Neutrophil (primary cell): Measurements from ENCODE around the gene MYBPC1.

Source experiments
- H3K27ac ChIP-seq: fragments of 200-600 bp; sonication (generic); 2 replicates; pipeline ENCODE4 v1.5.1; 2016; ENCODE audit warnings: mild to moderate bottlenecking, moderate library complexity
- H3K27me3 ChIP-seq: fragments of 200-600 bp; sonication (generic); 2 replicates; pipeline ENCODE4 v1.6.0; 2016; ENCODE audit warnings: mild to moderate bottlenecking
- H3K36me3 ChIP-seq: fragments of 200-600 bp; sonication (generic); 2 replicates; pipeline ENCODE4 v1.5.1; 2017
- H3K4me1 ChIP-seq, 2 experiments: fragments of 200-600 bp in 1 of 2; sonication (generic) in 1 of 2; 1 replicate in 1 of 2; 2 replicates in 1 of 2; pipeline versions ENCODE4 v1.5.1 to v1.6.1; 2013 to 2016; ENCODE audit warnings: low read depth in 1 of 2, low read length in 1 of 2, mild to moderate bottlenecking in 1 of 2, moderate library complexity in 1 of 2; ENCODE audit not compliant: control insufficient read depth in 1 of 2, insufficient read depth in 1 of 2
- H3K4me3 ChIP-seq, 2 experiments: fragments of 200-600 bp in 1 of 2; sonication (generic) in 1 of 2; 1 replicate in 1 of 2; 2 replicates in 1 of 2; pipeline ENCODE4 v1.5.1; 2013 to 2016; ENCODE audit warnings: low read depth in 1 of 2, low read length in 1 of 2, mild to moderate bottlenecking in 1 of 2, moderate library complexity in 1 of 2
- H3K9me3 ChIP-seq: fragments of 200-600 bp; sonication (generic); 2 replicates; pipeline ENCODE4 v1.5.1; 2016
- TF ChIP-seq, protein P1 (sequence below): fragments of 200-600 bp; sonication (generic); IDR thresholded peaks from 2 replicates; pipeline ENCODE4 v1.5.1; 2016; ENCODE audit warnings: antibody characterized with exemption

The MYBPC1 gene

DNA sequence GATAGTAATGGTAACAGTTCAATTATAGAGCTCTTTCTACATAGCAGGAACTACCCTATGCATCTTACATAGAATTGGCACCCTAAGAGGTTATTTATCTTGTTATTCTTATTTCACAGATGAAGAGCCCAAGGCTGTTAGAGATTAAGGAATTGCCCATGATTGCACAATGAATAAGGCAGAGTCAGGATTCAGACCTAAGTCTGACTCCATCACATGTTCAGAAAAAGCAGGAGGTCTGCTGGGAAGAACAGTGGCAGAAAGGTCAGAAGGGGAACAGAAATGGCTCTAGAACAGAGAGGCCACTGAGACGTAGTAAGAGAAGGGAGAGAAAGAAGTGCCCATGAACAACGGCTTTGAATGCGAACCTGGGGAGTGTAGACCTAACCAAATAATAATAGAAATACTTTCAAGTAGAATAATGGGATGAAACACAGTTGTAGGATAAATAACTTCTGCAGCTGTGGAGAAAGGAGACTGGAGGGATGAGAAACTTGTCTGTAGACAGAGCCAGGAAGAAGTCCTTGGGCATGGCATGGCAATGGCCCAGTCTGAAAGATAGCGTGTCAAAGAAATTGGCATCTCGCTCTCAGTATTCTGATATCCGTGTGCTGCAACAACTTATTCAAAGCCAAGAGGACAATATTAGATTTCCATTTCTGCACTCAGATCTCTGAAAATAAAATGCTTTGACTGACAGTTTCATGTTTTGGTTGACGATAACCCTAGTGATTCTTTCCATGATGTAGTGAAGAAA lies 17.6 kb downstream of the MYBPC1 start:
- H3K27me3 ChIP-seq = peaks cover 10% of the 10 kb centered on the region
- TF ChIP-seq, protein P1, sequence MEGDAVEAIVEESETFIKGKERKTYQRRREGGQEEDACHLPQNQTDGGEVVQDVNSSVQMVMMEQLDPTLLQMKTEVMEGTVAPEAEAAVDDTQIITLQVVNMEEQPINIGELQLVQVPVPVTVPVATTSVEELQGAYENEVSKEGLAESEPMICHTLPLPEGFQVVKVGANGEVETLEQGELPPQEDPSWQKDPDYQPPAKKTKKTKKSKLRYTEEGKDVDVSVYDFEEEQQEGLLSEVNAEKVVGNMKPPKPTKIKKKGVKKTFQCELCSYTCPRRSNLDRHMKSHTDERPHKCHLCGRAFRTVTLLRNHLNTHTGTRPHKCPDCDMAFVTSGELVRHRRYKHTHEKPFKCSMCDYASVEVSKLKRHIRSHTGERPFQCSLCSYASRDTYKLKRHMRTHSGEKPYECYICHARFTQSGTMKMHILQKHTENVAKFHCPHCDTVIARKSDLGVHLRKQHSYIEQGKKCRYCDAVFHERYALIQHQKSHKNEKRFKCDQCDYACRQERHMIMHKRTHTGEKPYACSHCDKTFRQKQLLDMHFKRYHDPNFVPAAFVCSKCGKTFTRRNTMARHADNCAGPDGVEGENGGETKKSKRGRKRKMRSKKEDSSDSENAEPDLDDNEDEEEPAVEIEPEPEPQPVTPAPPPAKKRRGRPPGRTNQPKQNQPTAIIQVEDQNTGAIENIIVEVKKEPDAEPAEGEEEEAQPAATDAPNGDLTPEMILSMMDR = no peak
- no peak overlapping the region for H3K27ac ChIP-seq

DNA sequence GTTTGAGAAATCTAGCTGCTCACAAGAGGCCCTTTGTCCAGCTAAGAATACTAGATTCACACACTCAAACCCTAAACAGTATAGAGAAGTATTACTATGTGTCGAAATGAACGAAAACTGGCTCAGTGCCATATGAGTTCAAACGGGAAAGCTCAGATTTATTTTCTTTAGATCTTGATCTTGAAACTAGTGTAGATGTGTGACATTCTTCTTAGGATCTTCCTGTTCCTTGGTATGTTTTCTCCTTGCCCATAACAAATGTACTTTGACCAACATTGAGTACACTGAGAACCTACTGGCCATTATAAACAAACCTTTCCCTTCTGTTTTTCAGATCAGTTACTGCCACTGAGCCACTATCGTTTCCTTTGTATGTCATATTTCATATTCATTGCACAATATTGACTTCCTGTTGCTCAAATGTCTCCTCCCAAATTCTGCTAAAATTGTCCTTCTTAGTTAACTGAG lies 21.3 kb downstream of the MYBPC1 start:
- H3K4me1 ChIP-seq = peaks cover 4 to 14% of the 10 kb centered on the region in 2 experiments
- H3K9me3 ChIP-seq = no peaks in the 10 kb centered on the region
- H3K36me3 ChIP-seq = no peaks in the 10 kb centered on the region
- peak overlapping the region in 1 of 2 experiments; percentile 16 for H3K4me3 ChIP-seq
- peak overlapping the region; percentile 23 for H3K27ac ChIP-seq
- H3K27me3 ChIP-seq = peaks cover 43% of the 10 kb centered on the region
- TF ChIP-seq, protein P1 = no peak

More for the DNA sequence above, 17.6 kb downstream of the MYBPC1 start:
- H3K9me3 ChIP-seq = no peaks in the 10 kb centered on the region
- peaks cover 4 to 14% of the 10 kb centered on the region in 2 experiments for H3K4me1 ChIP-seq
- no peak overlapping the region for H3K4me3 ChIP-seq
- H3K36me3 ChIP-seq = no peaks in the 10 kb centered on the region

DNA sequence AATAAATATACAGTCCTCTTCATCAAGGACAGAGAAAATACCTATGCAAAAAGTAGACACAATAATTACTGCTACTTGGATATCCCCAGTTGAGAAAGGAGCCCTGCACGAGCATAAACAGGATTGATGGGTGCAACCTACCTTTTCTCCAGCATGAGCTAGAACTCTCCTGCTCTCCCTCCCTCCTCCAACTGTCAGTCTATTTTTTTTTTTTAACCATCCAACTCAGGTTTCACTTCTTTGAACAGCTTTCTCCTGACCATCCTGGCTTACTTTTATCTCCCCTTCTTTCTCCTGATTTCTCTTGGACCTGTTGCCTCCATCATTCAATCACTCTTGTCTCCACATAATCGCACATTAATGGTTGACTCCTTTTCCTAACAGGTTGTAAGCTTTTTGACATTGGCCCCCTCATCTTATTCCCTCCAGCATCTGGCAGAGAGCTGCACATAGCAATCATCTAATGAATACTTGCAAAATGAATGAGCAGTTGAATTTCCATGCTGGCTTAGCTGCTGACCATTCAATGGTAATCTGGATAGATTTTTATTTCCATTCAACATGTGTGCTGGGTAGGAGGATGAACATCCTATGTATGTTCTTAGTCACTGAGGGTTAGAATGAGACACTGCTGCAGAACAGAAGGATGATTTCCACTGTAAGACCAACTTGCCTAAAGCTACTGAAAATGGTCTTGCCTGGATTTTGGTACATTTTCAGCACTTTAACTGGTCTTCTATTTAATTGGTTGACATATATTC lies 24.4 kb downstream of the MYBPC1 start:
- TF ChIP-seq, protein P1 = no peak
- no peaks in the 10 kb centered on the region for H3K9me3 ChIP-seq
- peaks cover 50% of the 10 kb centered on the region for H3K27me3 ChIP-seq
- H3K36me3 ChIP-seq = no peaks in the 10 kb centered on the region
- H3K4me3 ChIP-seq = no peak overlapping the region
- H3K4me1 ChIP-seq = peaks cover 4 to 14% of the 10 kb centered on the region in 2 experiments
- H3K27ac ChIP-seq = no peak overlapping the region

DNA sequence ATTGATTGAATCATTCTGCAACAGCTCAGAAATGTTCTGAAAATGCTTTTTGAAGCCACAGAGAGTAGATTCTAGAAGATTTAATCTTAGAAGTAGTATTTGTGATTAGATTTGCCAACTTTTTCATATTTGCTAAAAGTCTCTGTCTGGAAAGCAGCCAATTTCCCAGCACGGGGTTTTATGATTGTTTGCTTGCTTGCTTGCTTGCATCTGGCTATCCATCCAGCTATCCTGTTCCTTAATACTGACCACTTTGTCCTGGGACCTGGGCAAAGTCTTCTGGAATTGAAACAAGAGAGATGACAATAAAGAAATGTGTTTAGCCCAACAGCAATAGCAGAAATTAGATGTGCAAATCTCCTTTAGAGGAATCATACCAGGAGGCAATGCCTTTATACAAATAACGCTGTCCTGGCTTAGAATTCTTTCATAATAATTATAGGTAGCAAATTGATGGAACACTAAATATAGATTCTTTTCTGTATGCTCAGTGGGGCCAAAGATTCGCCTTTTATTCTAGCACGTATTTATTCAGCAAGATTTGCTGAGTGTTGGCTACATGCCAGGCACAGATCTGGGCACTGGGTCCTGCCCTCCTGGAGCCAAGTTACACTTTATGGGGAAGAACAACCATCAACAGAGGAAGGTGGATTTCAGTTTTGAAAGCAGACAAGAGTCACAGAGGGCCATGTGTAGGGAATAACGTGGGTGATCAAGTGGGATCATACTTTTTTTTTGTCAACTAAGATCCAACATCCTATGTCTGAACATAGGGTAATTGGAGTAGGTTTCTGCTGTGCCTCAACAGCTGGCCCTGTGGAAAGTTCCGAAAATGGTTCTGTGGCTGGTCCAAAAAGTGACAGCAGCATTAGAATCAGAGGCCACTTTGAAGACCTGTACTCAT lies 25.3 kb downstream of the MYBPC1 start:
- Histone ChIP-seq H3K27ac (no peak overlapping the region), H3K4me1 (peaks cover 4 to 14% of the 10 kb centered on the region in 2 experiments), H3K9me3 (no peaks in the 10 kb centered on the region), H3K4me3 (no peak overlapping the region), H3K27me3 (peaks cover 50% of the 10 kb centered on the region), H3K36me3 (no peaks in the 10 kb centered on the region)
- TF ChIP-seq, protein P1 = no peak

DNA sequence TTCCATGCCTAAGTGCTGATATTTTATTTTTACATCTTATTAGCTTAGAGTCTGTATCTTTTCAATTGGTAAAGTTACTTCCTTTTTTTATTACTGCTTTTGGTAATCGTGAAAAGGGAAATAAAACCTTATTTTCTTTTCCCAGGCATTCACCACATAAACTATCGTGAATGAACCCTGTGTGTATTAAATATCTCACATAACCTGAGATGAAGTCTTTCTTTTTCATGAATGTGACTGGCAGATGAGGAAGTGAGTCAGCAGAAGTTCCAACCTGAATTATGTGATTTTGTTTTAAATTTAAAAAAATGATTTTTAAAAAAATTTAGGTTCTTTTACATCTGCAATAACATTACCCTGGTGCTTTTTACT lies 26.0 kb downstream of the MYBPC1 start:
- no peak overlapping the region for H3K27ac ChIP-seq
- TF ChIP-seq, protein P1 = no peak
- H3K9me3 ChIP-seq = no peaks in the 10 kb centered on the region
- no peak overlapping the region for H3K4me3 ChIP-seq
- H3K36me3 ChIP-seq = no peaks in the 10 kb centered on the region
- H3K27me3 ChIP-seq = peaks cover 50% of the 10 kb centered on the region
- H3K4me1 ChIP-seq = peaks cover 4 to 9% of the 10 kb centered on the region in 2 experiments
